HG03457 (cell line): Measurements from ENCODE around the gene DDX42.
"Not testable (repeated sequence)": the region's sequence is repeated elsewhere in the genome, so short reads cannot be mapped to it uniquely, and the experiment has no call there.

Experiments used
- ATAC-seq: cut with Tn5 transposase; IDR thresholded peaks from one replicate; pipeline ENCODE4 v1.9.1; 2021; ENCODE audit warnings: moderate number of reproducible peaks; ENCODE audit not compliant: unreplicated experiment

The DDX42 gene

DNA sequence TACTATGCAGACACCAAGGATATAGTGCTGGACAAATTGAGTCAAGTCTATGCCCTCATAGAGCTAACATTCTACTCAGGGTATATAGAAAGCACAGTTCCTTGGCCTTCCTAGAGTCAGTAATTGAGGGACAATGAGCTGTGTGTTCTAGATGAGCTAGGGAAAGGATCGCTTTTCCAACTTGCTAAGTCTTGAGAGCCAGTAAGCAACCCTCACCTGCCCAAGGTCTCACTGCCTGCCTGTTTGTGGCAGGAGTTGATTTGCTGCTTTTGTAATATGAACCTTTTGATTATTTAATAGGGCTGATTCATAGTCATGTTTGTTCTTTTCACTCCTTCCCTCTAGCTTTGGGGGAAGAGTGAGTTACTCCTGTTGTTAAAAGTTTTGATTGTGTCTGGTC lies 6.5 kb downstream of the DDX42 start:
- no peak for ATAC-seq

DNA sequence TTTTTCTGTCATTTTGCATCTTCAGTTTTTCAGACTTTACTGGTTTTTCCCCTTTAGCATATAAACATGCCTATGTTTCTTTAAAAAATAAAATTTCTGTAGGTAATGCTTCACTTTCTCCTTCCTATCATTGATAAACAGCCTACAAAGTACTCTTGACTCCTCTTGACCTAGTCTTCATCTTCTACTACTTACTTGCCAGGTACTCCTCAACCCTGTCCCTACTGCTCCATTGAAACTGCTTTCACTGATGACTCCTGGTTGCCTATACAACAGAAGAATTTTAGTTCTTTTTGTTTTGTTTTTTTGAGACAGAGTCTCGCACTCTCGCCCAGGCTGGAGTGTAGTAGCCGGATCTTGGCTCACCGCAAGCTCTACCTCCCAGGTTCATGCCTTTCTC lies 7.0 kb downstream of the DDX42 start:
- no peak for ATAC-seq

DNA sequence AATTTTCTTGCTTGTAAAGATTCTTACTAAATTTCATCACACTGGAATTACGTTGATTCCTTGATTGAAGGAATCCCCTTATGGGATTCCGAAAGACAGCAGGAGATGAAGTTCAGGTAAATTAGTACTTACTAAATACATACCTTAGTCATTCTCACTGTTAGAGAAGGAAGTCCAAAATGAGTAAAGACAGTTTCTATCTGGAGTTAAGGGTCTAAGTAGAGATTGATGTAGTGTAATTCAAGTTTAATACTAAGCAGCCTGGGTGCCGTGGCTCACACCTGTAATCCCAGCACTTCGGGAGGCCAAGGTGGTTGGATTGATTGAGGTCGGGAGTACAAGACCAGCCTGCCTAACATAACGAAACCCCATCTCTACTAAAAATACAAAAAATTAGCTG lies 9.6 kb downstream of the DDX42 start:
- no peak for ATAC-seq

- no peak for ATAC-seq
Measured at GRCh38 chr17:63785556-63785955, 11.6 kb downstream of the DDX42 start.

DNA sequence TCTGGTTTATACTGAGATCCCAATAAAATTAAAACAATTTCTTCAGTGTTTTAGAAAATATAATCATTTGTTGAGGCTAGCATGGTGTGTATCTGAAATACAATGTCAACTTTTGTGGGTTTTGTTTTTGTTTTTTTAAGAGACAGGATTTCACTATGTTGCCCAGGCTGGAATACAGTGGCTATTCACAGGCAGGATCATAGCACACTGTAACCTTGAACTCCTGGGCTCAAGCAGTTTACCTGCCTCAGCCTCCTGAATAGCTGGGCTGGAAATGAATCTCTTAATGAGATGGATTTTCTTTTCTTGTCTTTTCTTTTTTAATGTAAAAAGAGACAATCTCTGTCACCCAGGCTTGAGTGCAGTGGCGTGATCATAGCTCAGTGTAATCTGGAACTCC lies 12.1 kb downstream of the DDX42 start:
- no peak for ATAC-seq

DNA sequence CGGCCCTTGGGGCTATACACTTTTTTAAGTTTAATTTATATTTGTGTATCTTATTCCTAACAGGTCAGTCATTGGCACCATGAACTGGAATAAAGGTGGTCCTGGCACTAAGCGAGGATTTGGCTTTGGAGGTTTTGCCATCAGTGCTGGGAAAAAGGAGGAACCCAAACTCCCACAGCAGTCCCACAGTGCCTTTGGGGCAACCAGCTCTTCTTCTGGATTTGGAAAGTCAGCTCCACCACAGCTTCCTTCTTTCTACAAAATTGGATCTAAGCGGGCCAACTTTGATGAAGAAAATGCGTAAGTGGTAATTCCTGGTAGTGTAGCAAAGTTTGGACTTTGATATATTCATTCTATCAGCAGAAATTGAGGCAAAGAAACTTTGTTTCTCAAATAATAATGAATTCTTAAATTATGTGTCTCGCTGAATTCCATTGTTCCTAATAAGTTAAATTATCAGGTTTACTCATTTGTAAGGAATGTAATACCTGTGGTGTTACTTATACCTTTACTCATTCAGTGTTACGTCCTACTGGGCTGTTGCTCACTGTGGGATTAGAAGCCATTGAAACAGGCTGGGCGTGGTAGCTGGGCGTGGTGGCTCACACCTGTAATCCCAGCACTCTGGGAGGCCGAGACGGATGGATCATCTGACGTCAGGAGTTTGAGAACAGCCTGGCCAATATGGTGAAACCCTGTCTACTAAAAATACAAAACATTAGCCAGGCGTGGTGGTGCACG lies 13.2 kb downstream of the DDX42 start:
- ATAC-seq, result no peak

GRCh38 chr17:63790057-63790456 lies 16.1 kb downstream of the DDX42 start:
- no peak for ATAC-seq

DNA sequence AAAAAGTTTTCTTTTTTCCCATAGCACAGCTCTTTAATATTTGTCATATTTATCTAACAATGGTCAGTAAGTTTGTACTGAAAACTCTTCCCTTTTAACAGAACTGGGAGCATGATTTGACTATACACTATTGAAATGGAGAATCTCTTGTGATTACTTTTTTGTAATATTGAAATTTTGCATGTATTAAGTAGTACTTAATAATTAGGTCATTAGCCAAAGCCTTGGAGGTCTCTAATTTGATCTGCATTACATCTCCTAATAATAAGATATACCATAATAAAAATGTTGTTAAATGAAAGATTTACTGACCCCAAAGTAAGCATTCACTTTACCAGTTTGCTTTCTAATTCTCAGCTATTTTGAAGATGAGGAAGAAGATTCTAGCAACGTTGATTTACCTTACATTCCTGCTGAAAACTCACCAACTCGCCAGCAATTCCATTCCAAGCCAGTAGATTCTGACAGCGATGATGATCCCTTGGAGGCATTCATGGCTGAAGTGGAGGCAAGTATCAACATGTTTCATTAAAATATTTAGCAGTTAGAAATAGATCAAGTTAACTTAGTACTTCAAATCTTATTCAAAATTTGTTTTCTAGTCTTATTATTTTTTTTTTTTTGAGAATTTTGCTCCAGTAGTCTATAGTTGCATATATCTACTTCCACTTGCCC lies 18.2 kb downstream of the DDX42 start:
- no peak for ATAC-seq

GRCh38 chr17:63796375-63796774 lies 22.4 kb downstream of the DDX42 start:
- ATAC-seq, result not testable (repeated sequence)

- no peak for ATAC-seq
Measured at GRCh38 chr17:63798572-63799106, 24.7 kb downstream of the DDX42 start.

DNA sequence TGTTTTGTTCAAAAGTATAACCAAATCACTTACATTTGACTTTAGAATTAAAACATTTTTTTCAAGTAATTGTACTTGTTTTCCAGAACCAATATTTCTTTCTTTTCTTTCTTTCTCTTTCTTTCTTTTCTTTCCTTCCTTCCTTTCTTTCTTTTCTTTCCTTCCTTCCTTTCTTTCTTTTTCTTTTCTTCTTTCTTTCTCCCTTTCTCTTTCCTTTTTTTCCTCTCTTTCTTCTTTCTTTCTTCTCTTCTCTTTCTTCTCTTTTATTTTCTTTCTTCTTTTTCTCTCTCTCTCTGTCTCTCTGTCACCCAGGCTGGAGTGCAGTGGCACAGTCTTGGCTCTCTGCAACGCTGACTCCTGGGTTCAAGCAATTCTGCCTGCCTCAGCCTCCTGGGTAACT lies 26.8 kb downstream of the DDX42 start:
- no peak for ATAC-seq

GRCh38 chr17:63804328-63804727 lies 30.4 kb downstream of the DDX42 start:
- no peak for ATAC-seq

- ATAC-seq, result no peak
Measured at GRCh38 chr17:63805591-63805990, 31.6 kb downstream of the DDX42 start.

DNA sequence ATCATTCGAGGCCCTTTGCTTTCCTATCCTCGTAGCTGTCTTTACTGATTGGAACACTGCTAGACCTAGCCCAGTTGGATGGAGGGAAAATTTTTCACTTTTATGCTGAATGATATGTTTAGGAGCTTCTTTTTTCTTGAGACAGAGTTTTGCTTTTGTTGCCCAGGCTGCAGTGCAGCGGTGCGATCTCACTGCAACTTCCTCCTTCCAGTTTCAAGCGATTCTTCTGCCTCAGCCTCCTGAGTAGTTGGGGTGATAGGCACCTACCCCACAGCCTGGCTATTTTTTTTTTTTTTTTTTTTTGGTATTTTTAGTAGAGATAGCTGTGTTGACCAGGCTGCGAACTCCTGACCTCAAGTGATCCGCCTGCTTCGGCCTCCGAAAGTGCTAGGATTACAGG lies 36.0 kb downstream of the DDX42 start:
- ATAC-seq, result no peak

GRCh38 chr17:63816123-63816522 lies 42.2 kb downstream of the DDX42 start:
- ATAC-seq, result no peak

GRCh38 chr17:63816669-63817068 lies 42.7 kb downstream of the DDX42 start:
- no peak for ATAC-seq

- no peak for ATAC-seq
Measured at GRCh38 chr17:63817736-63818385, 43.9 kb downstream of the DDX42 start.

DNA sequence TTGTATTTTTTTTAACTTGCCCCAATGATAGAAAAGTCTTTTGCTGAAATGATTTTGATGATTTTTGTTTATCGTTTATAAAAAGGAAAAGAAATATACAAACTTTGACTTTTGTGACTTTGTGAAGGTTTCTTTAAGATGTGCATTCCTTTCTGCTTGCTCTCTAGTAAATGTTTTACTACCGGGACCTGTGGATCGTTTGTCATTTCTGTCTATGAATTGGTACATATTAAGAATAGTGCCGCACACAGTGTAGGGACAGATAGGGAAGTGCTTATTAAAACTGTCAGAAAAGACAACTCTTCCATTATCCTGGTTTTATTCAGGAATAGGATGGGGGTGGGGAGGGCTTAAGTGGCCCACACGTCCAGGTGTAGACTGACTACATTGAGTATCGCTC lies 45.2 kb downstream of the DDX42 start:
- ATAC-seq, result no peak

DNA sequence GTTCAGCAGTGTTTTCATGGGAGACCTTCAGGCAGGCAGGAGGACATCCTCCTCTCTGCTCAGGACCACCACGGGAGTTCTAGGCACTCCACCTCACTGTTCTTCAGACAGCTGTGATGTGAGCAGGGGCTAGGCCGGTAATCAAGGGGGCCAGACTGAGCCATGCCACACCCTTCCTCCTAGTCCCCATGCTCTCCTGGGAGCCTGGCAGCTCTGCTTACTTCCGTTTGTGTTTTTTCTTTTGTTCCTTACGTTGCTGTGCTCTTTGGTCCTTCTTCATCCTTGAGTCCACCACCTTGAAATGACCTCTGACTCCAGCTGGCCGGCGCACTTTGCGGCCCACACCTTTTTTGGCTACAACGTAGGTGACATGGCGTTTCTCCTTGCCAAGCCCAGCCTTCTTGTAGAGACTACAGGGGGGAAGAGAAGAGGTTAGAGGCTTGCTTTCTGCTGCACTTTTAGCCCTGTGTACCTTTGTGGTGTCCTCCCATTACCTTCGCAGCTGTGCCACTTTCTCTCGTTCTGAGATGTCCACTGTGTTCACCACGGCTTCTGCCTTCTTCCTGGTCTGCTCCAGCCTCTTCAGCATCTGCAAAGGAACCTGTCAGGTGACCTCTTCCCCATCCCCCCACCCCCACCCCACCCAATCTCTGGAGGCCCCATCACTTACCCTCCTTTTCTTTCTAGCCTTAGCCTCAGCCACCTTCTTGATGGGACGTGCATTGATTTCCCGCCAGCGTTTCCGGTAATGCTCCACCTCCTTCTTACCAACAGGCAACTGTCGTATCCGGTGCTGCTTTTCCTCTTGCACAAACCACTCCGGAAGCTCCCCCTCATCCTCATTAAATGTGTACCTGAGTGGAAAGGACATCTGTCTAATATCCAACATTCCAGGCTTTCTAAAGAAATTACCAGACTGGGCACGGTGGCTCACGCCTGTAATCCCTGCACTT lies 45.9 kb downstream of the DDX42 start:
- ATAC-seq, result no peak

DNA sequence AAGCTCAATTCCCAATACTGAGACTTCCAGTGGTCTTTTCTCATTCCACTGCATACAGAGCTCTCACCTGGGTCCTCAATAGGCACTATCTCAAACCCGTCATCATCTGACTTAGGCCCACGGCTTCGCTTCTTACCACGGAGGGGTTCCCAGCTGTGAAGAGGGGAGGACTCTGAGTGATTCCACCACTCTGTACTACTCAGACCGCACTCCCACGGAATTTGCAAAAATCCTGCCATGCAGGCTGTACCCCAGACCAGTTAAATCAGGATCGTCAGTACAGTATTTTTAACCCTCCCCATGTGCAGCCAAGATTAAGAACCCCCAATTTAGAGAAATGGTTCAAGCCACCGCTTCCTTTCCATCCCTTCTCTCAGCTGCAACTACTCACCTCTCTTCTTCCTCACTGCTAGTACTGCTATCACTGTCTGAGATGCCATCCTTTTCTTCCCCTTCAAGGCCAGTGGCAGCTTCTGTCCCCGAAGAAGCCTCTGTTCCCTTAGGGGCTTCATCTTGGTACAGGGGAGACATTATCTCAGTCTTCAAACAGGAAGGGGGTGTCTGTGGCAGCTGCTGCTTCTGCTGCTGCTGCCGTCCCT lies 47.1 kb downstream of the DDX42 start:
- no peak for ATAC-seq
